ENCODE measurements around the gene PCBP1.
"Not testable (repeated sequence)": the region's sequence is repeated elsewhere in the genome, so short reads cannot be mapped to it uniquely, and the experiment has no call there.

Gene PCBP1

GRCh38 chr2:70086838-70087701 lies at the start of gene PCBP1:
PCBP1 (plus strand) TSS chr2:70087477; CDS start chr2:70087744, 267 bp downstream.
- DNase-seq: peak; percentile 91

DNA sequence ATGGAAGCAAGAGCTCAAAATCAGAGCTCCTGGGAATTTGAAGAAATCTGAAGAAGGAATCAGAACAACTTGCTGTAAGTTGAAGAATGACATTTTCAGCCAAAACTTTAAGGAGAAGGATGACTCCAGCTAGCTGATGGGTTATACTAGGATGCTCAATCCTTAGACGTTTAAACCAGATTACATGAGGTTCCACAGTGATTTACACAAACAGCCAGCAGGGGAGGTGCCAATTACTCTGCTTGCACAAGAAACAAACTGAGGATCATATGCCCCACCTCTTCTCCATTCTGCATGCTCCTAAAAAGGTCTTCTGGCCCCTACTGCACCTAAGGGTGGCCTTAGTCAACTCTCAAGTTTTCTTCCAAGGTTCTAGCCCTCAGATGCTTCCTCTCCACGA lies 47.9 kb upstream of the PCBP1 start:
- no peak for DNase-seq

GRCh38 chr2:70041663-70042062 lies 45.6 kb upstream of the PCBP1 start:
- DNase-seq: no peak

- no peak for DNase-seq
These were observed 45.0 kb upstream of the PCBP1 start for GRCh38 chr2:70042246-70042645.

DNA sequence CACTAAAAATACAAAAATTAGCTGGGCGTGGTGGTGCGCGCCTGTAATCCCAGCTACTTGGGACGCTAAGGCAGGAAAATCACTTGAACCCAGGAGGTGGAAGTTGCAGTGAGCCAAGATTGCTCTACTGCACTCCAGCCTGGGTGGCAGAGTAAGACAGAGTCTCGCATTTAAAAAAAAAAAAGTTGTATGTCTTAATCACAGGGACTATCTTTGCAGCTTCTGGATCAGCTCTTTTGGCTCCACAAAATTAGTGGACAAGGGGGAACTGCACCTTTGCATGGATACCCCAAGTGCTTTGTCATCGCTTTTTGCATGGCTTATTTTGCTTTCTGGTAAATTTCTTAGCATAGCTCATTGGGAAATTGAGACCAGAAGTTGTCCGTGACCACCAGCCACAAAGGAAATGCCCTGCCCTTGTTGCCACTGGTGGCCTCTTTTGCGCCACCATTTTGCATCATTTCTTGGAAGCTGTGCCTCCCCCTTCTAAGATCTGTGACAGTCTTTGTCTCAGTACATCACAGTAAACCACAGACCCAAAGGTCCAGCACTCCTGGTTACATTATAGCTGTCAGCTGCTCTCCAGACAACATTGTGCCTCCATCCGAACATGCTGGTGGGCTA lies 43.9 kb upstream of the PCBP1 start:
- peak; percentile 41 for DNase-seq

- no peak for DNase-seq
These were observed 42.8 kb upstream of the PCBP1 start for GRCh38 chr2:70044290-70045040.

- no peak for DNase-seq
These were observed 41.9 kb upstream of the PCBP1 start for GRCh38 chr2:70045405-70045804.

DNA sequence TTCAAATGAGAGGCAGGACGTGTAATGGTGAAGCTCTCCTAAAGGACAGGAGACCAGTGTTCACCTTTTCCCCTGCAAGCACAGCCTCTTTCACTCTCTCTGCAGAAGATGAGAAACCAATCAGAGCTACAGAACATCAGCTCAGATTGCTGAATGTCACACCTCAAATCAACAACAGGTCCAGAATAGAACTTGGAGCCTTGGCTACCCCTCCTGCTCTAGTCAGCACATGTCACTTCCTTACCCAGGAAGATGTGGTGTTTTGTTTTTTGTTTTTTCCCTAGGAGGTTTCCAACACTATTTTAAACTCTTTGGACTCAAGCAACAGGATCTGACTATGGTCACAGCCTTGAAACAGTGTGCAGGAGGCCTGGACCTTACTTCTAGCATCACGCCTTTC lies 41.3 kb upstream of the PCBP1 start:
- DNase-seq: no peak

GRCh38 chr2:70046534-70046933 lies 40.7 kb upstream of the PCBP1 start:
- no peak for DNase-seq

- no peak for DNase-seq
These were observed 39.8 kb upstream of the PCBP1 start for GRCh38 chr2:70047451-70047850.

- DNase-seq: no peak
These were observed 38.0 kb upstream of the PCBP1 start for GRCh38 chr2:70049255-70049654.

DNA sequence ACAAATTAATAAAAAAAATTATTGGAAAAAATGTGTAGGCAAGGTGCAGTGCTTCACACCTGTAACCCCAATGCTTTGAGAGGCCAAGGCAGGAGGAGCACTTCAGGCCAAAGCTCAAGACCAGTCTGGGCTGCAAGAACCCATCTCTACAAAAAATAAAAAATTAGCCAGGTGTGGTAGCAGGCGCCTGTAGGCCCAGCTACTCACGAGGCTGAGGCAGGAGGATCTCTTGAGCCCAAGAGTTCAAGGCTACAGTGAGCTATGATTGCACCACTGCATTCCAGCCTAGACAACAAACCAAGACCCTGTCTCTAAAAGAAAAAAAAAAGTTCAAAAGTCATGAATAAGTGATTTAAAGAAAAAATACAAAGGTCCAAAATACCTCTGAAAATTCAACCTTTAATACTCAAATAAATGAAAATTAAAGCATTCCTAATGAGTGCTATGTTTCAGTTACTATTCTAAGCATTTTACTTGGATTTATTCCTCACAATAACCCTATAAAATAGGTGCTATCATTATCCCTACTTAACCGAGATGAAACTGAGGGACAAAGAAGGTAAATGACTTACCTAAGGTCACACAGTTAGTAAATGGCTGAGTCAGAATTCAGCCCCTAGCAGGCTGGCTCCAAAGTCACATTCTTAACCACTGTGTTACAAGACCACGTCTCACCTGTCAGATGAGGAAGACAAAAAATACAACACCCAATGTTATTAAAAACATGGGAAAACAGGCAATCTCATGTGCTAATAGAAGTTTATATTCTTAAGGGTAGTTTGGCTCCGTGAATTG lies 36.4 kb upstream of the PCBP1 start:
- no peak for DNase-seq

DNA sequence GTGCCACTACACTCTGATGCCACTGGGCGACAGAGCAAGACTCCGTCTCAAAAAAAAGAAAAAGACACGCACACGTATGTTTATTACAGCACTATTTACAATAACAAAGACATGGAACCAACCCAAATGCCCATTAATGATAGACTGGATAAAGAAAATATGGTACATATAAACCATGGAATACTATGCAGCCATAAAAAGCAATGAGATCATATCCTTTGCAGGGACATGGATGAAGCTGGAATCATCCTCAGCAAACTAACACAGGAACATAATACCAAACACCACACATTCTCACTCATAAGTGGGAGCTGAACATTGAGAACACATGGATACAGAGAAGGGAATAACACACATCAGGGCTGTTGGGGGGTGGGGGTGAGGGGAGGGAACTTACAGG lies 32.0 kb upstream of the PCBP1 start:
- DNase-seq: not testable (repeated sequence)

GRCh38 chr2:70061317-70061716 lies 26.0 kb upstream of the PCBP1 start:
- DNase-seq: no peak

DNA sequence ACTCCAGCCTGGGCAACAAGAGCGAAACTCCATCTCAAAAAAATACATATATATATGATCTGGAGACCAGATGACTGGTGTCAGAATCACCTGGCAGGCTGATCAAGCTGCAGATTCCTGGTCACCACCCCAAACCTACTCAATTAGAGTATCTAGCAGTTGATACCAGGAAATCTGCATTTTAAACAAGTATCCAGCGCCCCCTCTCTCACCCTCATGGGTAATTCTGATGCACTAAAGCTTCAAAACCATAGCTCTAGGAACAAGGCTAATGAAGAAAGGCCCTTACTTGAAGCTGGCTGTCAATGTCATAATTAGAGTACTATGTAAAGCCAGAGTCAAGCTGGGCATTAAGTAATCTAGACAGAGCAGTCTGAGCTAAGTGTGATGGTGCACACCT lies 25.0 kb upstream of the PCBP1 start:
- no peak for DNase-seq

DNA sequence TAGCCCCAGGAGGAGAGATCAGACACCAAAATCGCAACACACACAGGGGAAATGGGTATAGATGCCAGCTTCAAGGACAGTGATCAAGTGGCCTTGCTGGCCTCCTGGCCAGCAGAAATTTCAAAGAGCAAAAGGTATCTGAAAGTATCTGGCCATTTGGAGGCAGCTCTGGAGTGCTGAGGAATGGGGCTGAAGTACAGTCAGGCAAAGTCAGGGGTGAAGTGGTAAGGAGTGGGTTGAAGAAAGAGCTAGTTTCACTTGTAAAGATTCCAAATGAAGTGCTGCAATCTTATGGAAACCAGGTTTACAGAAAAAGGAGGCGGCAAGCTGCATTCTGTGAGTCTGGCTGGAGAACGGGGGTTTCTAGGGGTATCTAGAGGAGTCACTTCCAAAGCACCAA lies 19.2 kb upstream of the PCBP1 start:
- no peak for DNase-seq

- DNase-seq: peak; percentile 52
These were observed 18.2 kb upstream of the PCBP1 start for GRCh38 chr2:70069049-70069448.

- DNase-seq: peak; percentile 45
These were observed 16.6 kb upstream of the PCBP1 start for GRCh38 chr2:70070542-70071268.

- no peak for DNase-seq
These were observed 13.8 kb upstream of the PCBP1 start for GRCh38 chr2:70073493-70073892.

- no peak for DNase-seq
These were observed 8.9 kb upstream of the PCBP1 start for GRCh38 chr2:70078384-70078783.

GRCh38 chr2:70080610-70081200 lies 6.6 kb upstream of the PCBP1 start:
- no peak for DNase-seq

DNA sequence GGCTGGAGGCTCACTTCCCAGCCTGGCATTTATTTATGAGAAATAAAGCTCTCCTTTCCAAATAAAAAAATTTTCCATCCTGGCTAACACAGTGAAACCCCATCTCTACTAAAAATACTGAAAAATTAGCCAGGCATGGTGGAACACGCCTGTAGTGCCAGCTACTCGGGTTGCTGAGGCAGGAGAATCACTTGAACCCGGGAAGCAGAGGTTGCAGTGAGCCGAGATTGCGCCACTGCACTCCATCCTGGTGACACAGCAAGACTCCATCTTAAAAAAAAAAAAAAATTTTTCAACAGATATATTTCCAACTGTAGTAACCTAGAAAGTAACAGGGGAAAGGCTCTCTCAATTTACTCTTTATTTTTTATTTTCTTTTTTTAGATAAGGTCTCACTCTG lies 6.1 kb upstream of the PCBP1 start:
- DNase-seq: no peak
